Osteocyte (in vitro differentiated cells): ENCODE results near the gene CLIP2. TPM values are rescaled to one million over a fixed set of nuclear protein-coding genes. Genes with fewer than 3 reads are reported as not detected.
"Not testable (repeated sequence)": the region's sequence is repeated elsewhere in the genome, so short reads cannot be mapped to it uniquely, and the experiment has no call there.

Source experiments
- DNase-seq: peaks from one replicate; pipeline ENCODE4 v3.0.0; 2021; ENCODE audit warnings: mixed read lengths; ENCODE audit not compliant: unreplicated experiment; ENCODE audit errors: extremely low spot score
- H3K27ac Mint-ChIP-seq: one replicate; pipeline ENCODE4 v1.8.0; 2021; ENCODE audit warnings: mild to moderate bottlenecking, mixed read lengths; ENCODE audit not compliant: unreplicated experiment
- H3K27me3 Mint-ChIP-seq: one replicate; pipeline ENCODE4 v1.8.0; 2021; ENCODE audit warnings: mixed read lengths; ENCODE audit not compliant: unreplicated experiment
- H3K36me3 Mint-ChIP-seq: one replicate; pipeline ENCODE4 v1.8.0; 2021; ENCODE audit warnings: mixed read lengths; ENCODE audit not compliant: unreplicated experiment
- H3K4me1 Mint-ChIP-seq: one replicate; pipeline ENCODE4 v1.8.0; 2021; ENCODE audit warnings: mixed read lengths; ENCODE audit not compliant: unreplicated experiment
- H3K4me3 Mint-ChIP-seq: one replicate; pipeline ENCODE4 v1.8.0; 2021; ENCODE audit warnings: mild to moderate bottlenecking, moderate library complexity, mixed read lengths; ENCODE audit not compliant: unreplicated experiment
- H3K9me3 Mint-ChIP-seq: one replicate; pipeline ENCODE4 v1.8.0; 2021; ENCODE audit warnings: mixed read lengths; ENCODE audit not compliant: unreplicated experiment
- CTCF ChIP-seq: fragments of 200-600 bp; sonication (generic); IDR thresholded peaks from 2 replicates; pipeline ENCODE4 v1.5.0; 2021; ENCODE audit warnings: antibody characterized with exemption, mild to moderate bottlenecking, moderate library complexity
- long read RNA-seq: library from polyadenylated mRNA; unstranded; transcript quantifications from one replicate; pipeline ENCODE4 v2.0.0, GENCODE V29; 2021
- total RNA-seq: library from RNA; stranded (reverse); gene quantifications from 2 replicates; pipeline ENCODE4 v1.2.1, GENCODE V29; 2021

CLIP2 gene
- total RNA-seq: 40.7 and 44.3 TPM in 2 replicates
- long read RNA-seq, partial matches to known transcripts: 0 of 1 reads
- long read RNA-seq, other reads (novel, unspliced or antisense): 1 of 1 reads

- peak within 1 kb of the TSS; percentile 73 for H3K27ac Mint-ChIP-seq
- peak; percentile 92 for DNase-seq
Observed at GRCh38 chr7:74289018-74289658, at the start of gene CLIP2. Gene CLIP2 (plus strand): TSS chr7:74289407. CDS start chr7:74317547, 28,140 bp downstream.

DNA sequence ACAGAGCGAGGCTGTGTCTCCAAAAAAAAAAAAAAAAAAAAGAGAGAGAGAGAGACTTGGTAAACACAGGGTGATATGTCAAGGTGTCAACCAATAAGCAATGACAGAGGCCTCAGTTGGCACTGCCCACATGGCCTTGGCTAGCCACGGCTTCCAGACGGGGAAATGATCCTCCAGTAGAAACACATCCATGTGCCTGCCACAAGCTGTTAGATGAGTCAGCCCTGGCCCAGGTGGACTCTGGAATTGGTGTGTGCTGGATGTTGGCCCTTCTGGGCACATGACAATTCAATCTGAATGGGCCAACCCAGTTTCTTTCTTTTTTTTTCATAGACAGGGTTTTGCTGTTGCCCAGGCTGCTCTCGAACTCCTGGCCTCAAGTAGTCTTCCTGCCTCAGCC, 48.7 kb upstream of the CLIP2 start:
- Mint-ChIP-seq H3K27ac (no peak overlapping the region), H3K4me1 (peaks cover 9% of the 10 kb centered on the region), H3K27me3 (no peaks in the 10 kb centered on the region), H3K9me3 (no peaks in the 10 kb centered on the region), H3K4me3 (no peak overlapping the region), H3K36me3 (peaks cover 18% of the 10 kb centered on the region)
- no peak for TF ChIP-seq CTCF
- DNase-seq: no peak

More at GRCh38 chr7:74289018-74289658, at the start of gene CLIP2:
- Mint-ChIP-seq H3K36me3 (no peaks in the 10 kb centered on the region), H3K4me3 (peak within 1 kb of the TSS; percentile 76), H3K27me3 (no peaks in the 10 kb centered on the region), H3K9me3 (no peaks in the 10 kb centered on the region), H3K4me1 (peaks cover 29% of the 10 kb centered on the region)
- TF ChIP-seq CTCF: no peak

DNA sequence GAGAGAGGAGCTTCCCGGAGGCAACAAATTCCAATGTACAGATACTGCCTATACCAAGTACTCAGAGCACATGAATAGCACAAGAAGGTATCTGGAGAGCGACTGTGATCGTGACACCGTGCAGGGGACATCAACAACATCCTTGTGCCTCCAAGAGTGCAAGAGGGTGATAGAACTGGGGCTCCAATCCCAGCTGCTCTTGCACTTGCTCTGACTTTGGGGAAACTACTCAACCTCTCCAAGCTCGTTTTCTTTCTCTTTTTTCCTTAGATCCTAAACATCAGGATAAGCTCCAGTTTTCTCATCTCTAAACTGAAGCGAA, 47.1 kb upstream of the CLIP2 start:
- Mint-ChIP-seq H3K27me3 (no peaks in the 10 kb centered on the region), H3K4me1 (peaks cover 9% of the 10 kb centered on the region), H3K36me3 (peaks cover 19% of the 10 kb centered on the region), H3K27ac (peak overlapping the region; percentile 41), H3K9me3 (no peaks in the 10 kb centered on the region), H3K4me3 (no peak overlapping the region)
- no peak for DNase-seq
- TF ChIP-seq CTCF: no peak

GRCh38 chr7:74246497-74246896, 42.7 kb upstream of the CLIP2 start:
- no peak for TF ChIP-seq CTCF
- no peak overlapping the region for H3K27ac Mint-ChIP-seq
- H3K4me1 Mint-ChIP-seq: peaks cover 7% of the 10 kb centered on the region
- no peak for DNase-seq
- H3K27me3 Mint-ChIP-seq: no peaks in the 10 kb centered on the region
- H3K4me3 Mint-ChIP-seq: no peak overlapping the region
- no peaks in the 10 kb centered on the region for H3K9me3 Mint-ChIP-seq
- peaks cover 25% of the 10 kb centered on the region for H3K36me3 Mint-ChIP-seq

- H3K9me3 Mint-ChIP-seq: no peaks in the 10 kb centered on the region
- H3K27me3 Mint-ChIP-seq: no peaks in the 10 kb centered on the region
- H3K36me3 Mint-ChIP-seq: peaks cover 22% of the 10 kb centered on the region
- TF ChIP-seq CTCF: no peak
- DNase-seq: no peak
- peaks cover 5% of the 10 kb centered on the region for H3K4me1 Mint-ChIP-seq
- no peak overlapping the region for H3K27ac Mint-ChIP-seq
- no peak overlapping the region for H3K4me3 Mint-ChIP-seq
Observed at GRCh38 chr7:74248156-74248555, 41.1 kb upstream of the CLIP2 start.

GRCh38 chr7:74249058-74249457, 40.1 kb upstream of the CLIP2 start:
- not testable (repeated sequence) for H3K27ac Mint-ChIP-seq, H3K4me3 Mint-ChIP-seq, H3K9me3 Mint-ChIP-seq, H3K27me3 Mint-ChIP-seq, DNase-seq
- Mint-ChIP-seq H3K36me3 (peaks cover 22% of the 10 kb centered on the region), H3K4me1 (peaks cover 12% of the 10 kb centered on the region)
